Prostate gland (tissue), 2 donors: Measurements from ENCODE around the gene IGLL1. TPM values are rescaled to one million over a fixed set of nuclear protein-coding genes. Genes with fewer than 3 reads are reported as not detected.

Experiments used
- DNase-seq: peaks from one replicate; pipeline ENCODE4 v3.0.0-alpha.2; 2019; ENCODE audit warnings: low spot score
- H3K27ac ChIP-seq, 2 donors: fragments of 200-600 bp; sonication (generic); 2 replicates each; pipeline ENCODE4 v1.5.1; 2017 to 2019
- H3K27me3 ChIP-seq: fragments of 200-600 bp; sonication (generic); replicated peaks from 2 replicates; pipeline ENCODE4 v1.5.1; 2019; ENCODE audit not compliant: insufficient read depth
- H3K36me3 ChIP-seq, 2 donors: fragments of 200-600 bp; sonication (generic); 1 replicate in 1 of 2; 2 replicates in 1 of 2; pipeline versions ENCODE4 v1.5.1 to v1.8.1; 2017 to 2019
- H3K4me1 ChIP-seq: fragments of 200-600 bp; sonication (generic); replicated peaks from 2 replicates; pipeline ENCODE4 v1.5.1; 2019
- H3K4me3 ChIP-seq, 2 donors: fragments of 200-600 bp; sonication (generic); 2 replicates each; pipeline ENCODE4 v1.5.1; 2017 to 2019
- H3K9me3 ChIP-seq: fragments of 200-600 bp; sonication (generic); 2 replicates; pipeline ENCODE4 v1.5.1; 2017
- POLR2A ChIP-seq: fragments of 450-650 bp; IDR thresholded peaks from one replicate; pipeline ENCODE4 v1.6.1; 2016; ENCODE audit warnings: antibody characterized with exemption, mild to moderate bottlenecking
- POLR2AphosphoS5 ChIP-seq: sonication (generic); formaldehyde crosslinking; IDR thresholded peaks from one replicate; pipeline ENCODE4 v1.6.1; 2017; ENCODE audit warnings: antibody characterized with exemption
- WGBS: methylation state at CpG from one replicate; pipeline ENCODE4 v1.1.5; 2018; 5-methylcytosine and 5-hydroxymethylcytosine counted together
- intact Hi-C: fragments of 100-400 bp; cut with DNase I; formaldehyde crosslinking; loops from one replicate; pipeline ENCODE4 v1.14.2; 2022
- total RNA-seq, 2 donors: library from RNA; depleted of rRNA; stranded (reverse); fragments of >200 nt; gene quantifications; one replicate each; pipeline ENCODE4 v1.1.0, GENCODE V29; 2016
- TF ChIP-seq, protein P1 (sequence below), 4 experiments: fragments of 200-600 bp in 2 of 4; fragments of 450-650 bp in 2 of 4; sonication (generic) in 2 of 4; IDR thresholded peaks; 1 replicate in 3 of 4; 2 replicates in 1 of 4; pipeline ENCODE4 v1.5.1; 2016 to 2019; ENCODE audit warnings: antibody characterized with exemption in 4 of 4, mild to moderate bottlenecking in 2 of 4, moderate library complexity in 2 of 4

IGLL1 gene
- total RNA-seq, 2 donors from 2014 or later = 0.85 TPM; not detected in 1

GRCh38 chr22:23621082-23621780, 41.1 kb upstream of the IGLL1 start:
- intact Hi-C loops = no loop called here
- no peak for TF ChIP-seq POLR2A
- TF ChIP-seq POLR2AphosphoS5 = no peak
- TF ChIP-seq, protein P1, sequence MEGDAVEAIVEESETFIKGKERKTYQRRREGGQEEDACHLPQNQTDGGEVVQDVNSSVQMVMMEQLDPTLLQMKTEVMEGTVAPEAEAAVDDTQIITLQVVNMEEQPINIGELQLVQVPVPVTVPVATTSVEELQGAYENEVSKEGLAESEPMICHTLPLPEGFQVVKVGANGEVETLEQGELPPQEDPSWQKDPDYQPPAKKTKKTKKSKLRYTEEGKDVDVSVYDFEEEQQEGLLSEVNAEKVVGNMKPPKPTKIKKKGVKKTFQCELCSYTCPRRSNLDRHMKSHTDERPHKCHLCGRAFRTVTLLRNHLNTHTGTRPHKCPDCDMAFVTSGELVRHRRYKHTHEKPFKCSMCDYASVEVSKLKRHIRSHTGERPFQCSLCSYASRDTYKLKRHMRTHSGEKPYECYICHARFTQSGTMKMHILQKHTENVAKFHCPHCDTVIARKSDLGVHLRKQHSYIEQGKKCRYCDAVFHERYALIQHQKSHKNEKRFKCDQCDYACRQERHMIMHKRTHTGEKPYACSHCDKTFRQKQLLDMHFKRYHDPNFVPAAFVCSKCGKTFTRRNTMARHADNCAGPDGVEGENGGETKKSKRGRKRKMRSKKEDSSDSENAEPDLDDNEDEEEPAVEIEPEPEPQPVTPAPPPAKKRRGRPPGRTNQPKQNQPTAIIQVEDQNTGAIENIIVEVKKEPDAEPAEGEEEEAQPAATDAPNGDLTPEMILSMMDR (IDR thresholded peaks at IDR 0.05) = no peak

DNA sequence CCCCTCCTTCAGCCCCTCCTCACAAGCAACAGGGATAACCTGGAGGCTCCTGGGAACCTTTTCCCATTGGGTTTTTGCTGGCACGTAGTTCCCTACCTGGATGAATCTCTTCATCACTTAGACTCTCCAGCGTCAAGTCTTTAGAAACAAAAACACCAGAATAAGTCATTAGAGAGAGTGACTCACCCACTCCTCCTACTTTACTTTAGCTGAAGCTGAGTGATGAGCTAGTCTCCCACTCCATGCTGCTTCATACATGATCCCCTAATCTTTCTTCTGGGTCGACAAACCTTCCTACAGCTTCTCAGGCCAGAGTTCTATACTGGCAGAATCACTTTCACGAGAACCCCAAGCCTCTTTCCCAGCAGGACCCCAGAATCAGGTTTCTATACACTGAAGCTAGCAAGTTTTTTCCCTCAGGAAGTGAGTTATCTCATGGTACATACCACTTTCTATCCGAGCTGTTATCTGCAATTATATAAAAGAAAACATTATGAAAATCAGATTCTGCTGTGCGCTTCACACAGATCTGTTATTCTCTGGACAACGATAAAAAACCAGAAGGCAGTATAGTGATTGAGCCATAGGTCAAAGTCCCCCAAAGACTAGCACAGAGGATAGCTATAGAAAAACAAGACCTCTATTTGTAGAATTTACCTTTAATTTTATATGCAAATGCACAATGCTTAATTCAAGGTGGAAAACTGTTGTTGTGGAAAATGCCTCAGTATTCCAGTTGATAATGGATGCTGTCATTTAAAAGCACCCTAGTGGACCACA, 33.3 kb upstream of the IGLL1 start:
- Histone ChIP-seq H3K4me3 (no peak overlapping the region), H3K4me1 (no peaks in the 10 kb centered on the region), H3K36me3 (no peaks in the 10 kb centered on the region), H3K27ac (no peak overlapping the region), H3K9me3 (no peaks in the 10 kb centered on the region), H3K27me3 (no peaks in the 10 kb centered on the region)
- WGBS = 82% methylated on average over 7 of the region's 7 CpGs
- DNase-seq = no peak
- TF ChIP-seq POLR2AphosphoS5 (no peak), POLR2A (no peak)
- TF ChIP-seq, protein P1 (IDR thresholded peaks at IDR 0.05) = no peak
- intact Hi-C loops = no loop called here

More at GRCh38 chr22:23621082-23621780, 41.1 kb upstream of the IGLL1 start:
- no peak overlapping the region for H3K27ac ChIP-seq
- DNase-seq = no peak
- no peaks in the 10 kb centered on the region for H3K36me3 ChIP-seq
- H3K27me3 ChIP-seq = no peaks in the 10 kb centered on the region
- WGBS = 85% methylated on average over 9 of the region's 9 CpGs
- no peaks in the 10 kb centered on the region for H3K9me3 ChIP-seq
- no peaks in the 10 kb centered on the region for H3K4me1 ChIP-seq
- no peak overlapping the region for H3K4me3 ChIP-seq

- 82% methylated on average over 12 of the region's 12 CpGs for WGBS
- no peaks in the 10 kb centered on the region for H3K36me3 ChIP-seq
- TF ChIP-seq, protein P1 (IDR thresholded peaks at IDR 0.05) = no peak
- TF ChIP-seq POLR2A = no peak
- TF ChIP-seq POLR2AphosphoS5 = no peak
- no peaks in the 10 kb centered on the region for H3K4me1 ChIP-seq
- H3K4me3 ChIP-seq = no peak overlapping the region
- intact Hi-C loops = no loop called here
- H3K9me3 ChIP-seq = no peaks in the 10 kb centered on the region
- H3K27me3 ChIP-seq = no peaks in the 10 kb centered on the region
- no peak overlapping the region for H3K27ac ChIP-seq
- DNase-seq = no peak
Observed at GRCh38 chr22:23609983-23610781, 30.1 kb upstream of the IGLL1 start.

GRCh38 chr22:23608583-23608982, 28.5 kb upstream of the IGLL1 start:
- no peak for TF ChIP-seq POLR2AphosphoS5
- Histone ChIP-seq H3K4me1 (no peaks in the 10 kb centered on the region), H3K9me3 (no peaks in the 10 kb centered on the region), H3K4me3 (no peak overlapping the region), H3K27ac (no peak overlapping the region), H3K27me3 (no peaks in the 10 kb centered on the region), H3K36me3 (no peaks in the 10 kb centered on the region)
- intact Hi-C loops = no loop called here
- 62% methylated on average over 6 of the region's 6 CpGs for WGBS
- DNase-seq = no peak
